HEK293 (cell line): ENCODE data around the gene ACTA2.

Experiments used
- CTCF ChIA-PET: fragments of 350-600 bp; formaldehyde crosslinking; extraction: SDS; loops from one replicate; lab custom pipeline; 2021; ENCODE audit warnings: antibody characterized with exemption; lab: Yijun Ruan, JAX
- POLR2A ChIA-PET: fragments of 300-600 bp; formaldehyde crosslinking; extraction: SDS; loops from one replicate; lab custom pipeline; 2020; ENCODE audit warnings: antibody characterized with exemption, inconsistent platforms; lab: Yijun Ruan, JAX
- H3K27ac ChIP-seq: fragments of 200-500 bp; sonication (Bioruptor generic); 2 replicates; pipeline ENCODE4 v1.5.1; 2014; ENCODE audit warnings: low read depth, low read length, control low read depth, inconsistent platforms; ENCODE audit errors: extremely low read depth
- H3K36me3 ChIP-seq, 2 experiments: fragments of 200-500 bp in 1 of 2; sonication (Bioruptor generic) in 1 of 2; 1 replicate in 1 of 2; 2 replicates in 1 of 2; pipeline ENCODE4 v1.5.1; 2014 to 2017; ENCODE audit warnings: inconsistent platforms in 2 of 2, low read length in 2 of 2; ENCODE audit not compliant: control insufficient read depth in 2 of 2, insufficient read depth in 1 of 2
- H3K4me1 ChIP-seq: fragments of 200-500 bp; sonication (Bioruptor generic); 2 replicates; pipeline ENCODE4 v1.5.1; 2014; ENCODE audit warnings: mild to moderate bottlenecking, low read length, inconsistent platforms; ENCODE audit not compliant: control insufficient read depth, insufficient read depth
- H3K4me3 ChIP-seq: 2 replicates; pipeline ENCODE4 v1.5.1; 2011; ENCODE audit warnings: low read depth, mild to moderate bottlenecking, control low read depth, low read length, moderate library complexity
- H3K9me3 ChIP-seq: fragments of 200-500 bp; sonication (Bioruptor generic); 2 replicates; pipeline ENCODE4 v1.5.1; 2014; ENCODE audit warnings: low read depth, low read length, inconsistent platforms; ENCODE audit not compliant: control insufficient read depth, insufficient read depth
- GLIS1 ChIP-seq: fragments of 450-650 bp; formaldehyde crosslinking; IDR thresholded peaks from 2 replicates; pipeline ENCODE4 v1.5.1; 2016; ENCODE audit warnings: missing biosample characterization, missing genetic modification characterization
- IKZF3 ChIP-seq: fragments of 450-650 bp; IDR thresholded peaks from 2 replicates; pipeline ENCODE4 v1.5.0; 2018; ENCODE audit warnings: missing biosample characterization, mild to moderate bottlenecking, missing genetic modification characterization, moderate library complexity
- PRDM6 ChIP-seq: fragments of 450-650 bp; formaldehyde crosslinking; IDR thresholded peaks from 2 replicates; pipeline ENCODE4 v1.5.1; 2017; ENCODE audit warnings: missing biosample characterization, missing genetic modification characterization
- SP2 ChIP-seq: fragments of 450-650 bp; formaldehyde crosslinking; IDR thresholded peaks from 2 replicates; pipeline ENCODE4 v1.5.1; 2016; ENCODE audit warnings: missing biosample characterization, missing genetic modification characterization
- SP7 ChIP-seq: fragments of 450-650 bp; formaldehyde crosslinking; IDR thresholded peaks from 2 replicates; pipeline ENCODE4 v1.5.1; 2016; ENCODE audit warnings: missing biosample characterization, missing genetic modification characterization
- ZNF138 ChIP-seq: fragments of 450-650 bp; formaldehyde crosslinking; IDR thresholded peaks from 2 replicates; pipeline ENCODE4 v1.5.1; 2016; ENCODE audit warnings: missing biosample characterization, missing genetic modification characterization, borderline replicate concordance
- ZNF146 ChIP-seq: fragments of 450-650 bp; formaldehyde crosslinking; IDR thresholded peaks from 2 replicates; pipeline ENCODE4 v1.5.1; 2016; ENCODE audit warnings: missing biosample characterization, missing genetic modification characterization
- ZNF221 ChIP-seq: fragments of 450-650 bp; formaldehyde crosslinking; IDR thresholded peaks from 2 replicates; pipeline ENCODE4 v1.5.1; 2017; ENCODE audit warnings: missing biosample characterization, missing genetic modification characterization, borderline replicate concordance
- ZNF24 ChIP-seq: fragments of 450-650 bp; formaldehyde crosslinking; IDR thresholded peaks from 2 replicates; pipeline ENCODE4 v1.5.1; 2016; ENCODE audit warnings: missing biosample characterization, missing genetic modification characterization
- ZNF266 ChIP-seq: fragments of 450-650 bp; formaldehyde crosslinking; IDR thresholded peaks from 2 replicates; pipeline ENCODE4 v1.5.1; 2016; ENCODE audit warnings: missing biosample characterization, missing genetic modification characterization, low read depth
- ZNF292 ChIP-seq: fragments of 450-650 bp; formaldehyde crosslinking; IDR thresholded peaks from 2 replicates; pipeline ENCODE4 v1.5.1; 2016; ENCODE audit warnings: low read depth, missing biosample characterization, missing genetic modification characterization, borderline replicate concordance
- ZNF335 ChIP-seq: fragments of 450-650 bp; formaldehyde crosslinking; conservative IDR thresholded peaks from 2 replicates; pipeline ENCODE4 v1.5.1; 2016; ENCODE audit warnings: missing biosample characterization, missing genetic modification characterization
- ZNF48 ChIP-seq: fragments of 450-650 bp; formaldehyde crosslinking; IDR thresholded peaks from 2 replicates; pipeline ENCODE4 v1.5.1; 2016; ENCODE audit warnings: missing biosample characterization, missing genetic modification characterization
- ZNF664 ChIP-seq: fragments of 450-650 bp; formaldehyde crosslinking; IDR thresholded peaks from 2 replicates; pipeline ENCODE4 v1.5.1; 2016; ENCODE audit warnings: missing biosample characterization, missing genetic modification characterization
- ZSCAN16 ChIP-seq: fragments of 450-650 bp; formaldehyde crosslinking; IDR thresholded peaks from 2 replicates; pipeline ENCODE4 v1.5.1; 2016; ENCODE audit warnings: missing biosample characterization, missing genetic modification characterization
- ZSCAN4 ChIP-seq: fragments of 450-650 bp; formaldehyde crosslinking; IDR thresholded peaks from 2 replicates; pipeline ENCODE4 v1.5.1; 2017; ENCODE audit warnings: missing biosample characterization, missing genetic modification characterization
- ZXDB ChIP-seq: fragments of 450-650 bp; formaldehyde crosslinking; IDR thresholded peaks from 2 replicates; pipeline ENCODE4 v1.5.1; 2016; ENCODE audit warnings: missing biosample characterization, missing genetic modification characterization
- TF ChIP-seq, protein P1 (sequence below): fragments of 450-650 bp; formaldehyde crosslinking; IDR thresholded peaks from 2 replicates; pipeline ENCODE4 v1.5.1; 2016; ENCODE audit warnings: missing biosample characterization, missing genetic modification characterization

The ACTA2 gene

GRCh38 chr10:88896372-88896993 lies 56.1 kb downstream of the ACTA2 start:
- Histone ChIP-seq H3K4me3 (no peak overlapping the region), H3K4me1 (peaks cover 30% of the 10 kb centered on the region), H3K27ac (no peak overlapping the region), H3K36me3 (peaks cover 0 to under 1% of the 10 kb centered on the region in 2 experiments; a peak in 1 of 3 replicates), H3K9me3 (no peaks in the 10 kb centered on the region)
- ChIA-PET POLR2A (interaction anchor here (1.0 to 1.1 kb wide), 2 partner anchors 16 to 17 kb away, joined by 3 read pairs; partner anchors contain the start of gene STAMBPL1), CTCF (interaction anchor here (1.2 to 1.6 kb wide), 2 partner anchors 36 to 38 kb away, joined by 3 to 5 read pairs; no protein-coding TSS in a partner anchor)
- TF ChIP-seq ZNF138 (tag by site-specific recombination): no peak
- no peak for TF ChIP-seq ZSCAN16 (tag by site-specific recombination)
- 0 out of 2 replicates have a peak, but pooled peaks have one; percentile 32 for TF ChIP-seq ZSCAN4 (tag by site-specific recombination)
- no peak for TF ChIP-seq ZNF24 (tag by site-specific recombination)
- TF ChIP-seq ZXDB (tag by site-specific recombination): peak; percentile 31; the same call in 1 of the 2 replicates
- TF ChIP-seq IKZF3 (tag by site-specific recombination): peak; percentile 14; the same call in 1 of the 2 replicates
- TF ChIP-seq ZNF335: 0 out of 2 replicates have a peak, but pooled peaks have one; percentile 31
- no peak for TF ChIP-seq ZNF266 (tag by site-specific recombination)
- no peak for TF ChIP-seq ZNF221
- TF ChIP-seq GLIS1: peak; percentile 61
- TF ChIP-seq, protein P1, sequence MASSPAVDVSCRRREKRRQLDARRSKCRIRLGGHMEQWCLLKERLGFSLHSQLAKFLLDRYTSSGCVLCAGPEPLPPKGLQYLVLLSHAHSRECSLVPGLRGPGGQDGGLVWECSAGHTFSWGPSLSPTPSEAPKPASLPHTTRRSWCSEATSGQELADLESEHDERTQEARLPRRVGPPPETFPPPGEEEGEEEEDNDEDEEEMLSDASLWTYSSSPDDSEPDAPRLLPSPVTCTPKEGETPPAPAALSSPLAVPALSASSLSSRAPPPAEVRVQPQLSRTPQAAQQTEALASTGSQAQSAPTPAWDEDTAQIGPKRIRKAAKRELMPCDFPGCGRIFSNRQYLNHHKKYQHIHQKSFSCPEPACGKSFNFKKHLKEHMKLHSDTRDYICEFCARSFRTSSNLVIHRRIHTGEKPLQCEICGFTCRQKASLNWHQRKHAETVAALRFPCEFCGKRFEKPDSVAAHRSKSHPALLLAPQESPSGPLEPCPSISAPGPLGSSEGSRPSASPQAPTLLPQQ (tag by site-specific recombination): no peak
- TF ChIP-seq ZNF292 (tag by site-specific recombination): no peak
- TF ChIP-seq SP2 (tag by site-specific recombination): no peak
- TF ChIP-seq SP7: no peak

DNA sequence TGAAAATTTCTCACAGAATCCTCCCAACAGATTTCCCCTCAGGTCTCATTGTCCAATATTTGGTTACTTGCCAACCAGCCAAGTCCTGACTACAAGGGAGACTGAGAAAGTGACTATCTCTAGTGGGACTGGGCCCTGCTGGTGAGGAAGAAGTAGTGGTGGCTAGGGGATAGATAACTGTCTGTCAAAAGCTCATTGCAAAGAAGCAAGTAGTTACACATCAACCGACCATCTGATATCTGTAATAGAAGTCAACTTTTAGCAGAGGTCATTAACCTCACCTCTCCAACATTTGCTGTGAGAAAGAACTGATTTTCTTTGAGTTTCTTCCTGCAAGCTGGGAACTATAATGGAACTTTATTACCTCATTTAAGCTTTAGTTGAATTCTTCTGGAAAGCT lies 57.3 kb downstream of the ACTA2 start:
- H3K4me3 ChIP-seq: no peak overlapping the region
- TF ChIP-seq PRDM6 (tag by site-specific recombination) (0 out of 2 replicates have a peak, but pooled peaks have one; percentile 13), ZNF48 (no peak), ZNF146 (tag by site-specific recombination) (no peak), ZNF664 (tag by site-specific recombination) (peak; percentile 73; the same call in 1 of the 2 replicates)
- TF ChIP-seq, all 188 proteins: peak for 2
- no peaks in the 10 kb centered on the region for H3K36me3 ChIP-seq
- ChIA-PET CTCF (interaction anchor here (0.6 to 1.9 kb wide), 5 partner anchors 17 to 59 kb away, joined by 3 to 9 read pairs (median 3); no protein-coding TSS in a partner anchor), POLR2A (interaction anchor here (1.1 kb wide), 1 partner anchor 15 kb away, joined by 3 read pairs; the partner anchor contains the start of gene STAMBPL1)
- H3K27ac ChIP-seq: no peak overlapping the region; the same call in 1 of the 2 replicates
- peaks cover 30% of the 10 kb centered on the region for H3K4me1 ChIP-seq
- no peaks in the 10 kb centered on the region for H3K9me3 ChIP-seq
